ENCODE measurements around the gene ARFRP1.

GRCh38 chr20:63687419-63688178, 20.2 kb downstream of the ARFRP1 start:
- TF ChIP-seq POLR2A (IDR thresholded peaks at IDR 0.05; ENCODE audit: low read length) (no peak), GATA1 (IDR thresholded peaks at IDR 0.05; ENCODE audit: low read depth, low read length) (no peak)
